Upper lobe of right lung (tissue), 1 donor: Measurements from ENCODE around the gene SLC18A3. TPM values are rescaled to one million over a fixed set of nuclear protein-coding genes. Genes with fewer than 3 reads are reported as not detected.

Experiments used
- ATAC-seq: fragments of 200-7000 bp; cut with Tn5 transposase; one replicate; pipeline ENCODE4 v1.9.1; 2020; ENCODE audit warnings: mild to moderate bottlenecking, moderate library complexity
- DNase-seq: peaks from one replicate; pipeline ENCODE4 v3.0.0-alpha.2; 2020
- H3K27ac ChIP-seq: fragments of 200-600 bp; one replicate; pipeline ENCODE4 v1.8.0; 2022
- H3K27me3 ChIP-seq: fragments of 200-600 bp; one replicate; pipeline ENCODE4 v1.8.0; 2022; ENCODE audit warnings: mild to moderate bottlenecking
- H3K36me3 ChIP-seq: fragments of 200-600 bp; one replicate; pipeline ENCODE4 v1.8.0; 2022
- H3K4me1 ChIP-seq: fragments of 200-600 bp; one replicate; pipeline ENCODE4 v1.8.0; 2022
- H3K4me3 ChIP-seq: fragments of 200-600 bp; one replicate; pipeline ENCODE4 v1.8.0; 2022; ENCODE audit warnings: mild to moderate bottlenecking
- H3K9me3 ChIP-seq: fragments of 200-600 bp; one replicate; pipeline ENCODE4 v1.8.0; 2022
- CTCF ChIP-seq: fragments of 200-600 bp; IDR thresholded peaks from one replicate; pipeline ENCODE4 v1.8.0; 2022; ENCODE audit warnings: antibody characterized with exemption
- intact Hi-C: fragments of 100-400 bp; cut with DNase I; formaldehyde crosslinking; loops from one replicate; pipeline ENCODE4 v1.11.0; 2022
- total RNA-seq: library from RNA; stranded (reverse); fragmentation: NEBNext Ultra II Directional; extraction: Animal tissue kit (Norgen Biotek cat#: 25700); gene quantifications from one replicate; pipeline ENCODE4 v1.2.1, GENCODE V29; 2021
- donor health status: DM: no; HTN: yes; CAD: no; lungs with severe emphysema.

SLC18A3 gene
- total RNA-seq, 1 donor from 2014 or later = not detected

DNA sequence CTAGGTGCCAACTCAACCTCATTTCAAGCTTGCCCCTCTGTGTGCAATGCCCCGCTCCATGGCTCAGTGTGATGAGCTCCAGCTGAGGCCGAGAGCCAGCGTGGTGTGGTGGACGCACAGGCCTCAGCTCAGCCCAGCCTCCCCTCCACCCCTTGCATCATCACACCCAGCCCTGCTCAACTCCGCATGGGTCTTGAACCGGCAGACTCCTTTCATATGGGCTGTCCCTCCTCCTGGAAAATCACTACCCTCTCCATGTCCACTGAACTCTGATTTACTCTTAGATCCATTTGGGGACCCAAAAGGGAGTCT, 16.6 kb upstream of the SLC18A3 start:
- DNase-seq (no peak), ATAC-seq (no peak)
- Histone ChIP-seq H3K27ac (no peak overlapping the region), H3K4me3 (no peak overlapping the region), H3K36me3 (no peaks in the 10 kb centered on the region), H3K4me1 (peaks cover 3% of the 10 kb centered on the region), H3K9me3 (no peaks in the 10 kb centered on the region), H3K27me3 (peaks cover 14% of the 10 kb centered on the region)
- intact Hi-C loops = no loop called here
- no peak for TF ChIP-seq CTCF

DNA sequence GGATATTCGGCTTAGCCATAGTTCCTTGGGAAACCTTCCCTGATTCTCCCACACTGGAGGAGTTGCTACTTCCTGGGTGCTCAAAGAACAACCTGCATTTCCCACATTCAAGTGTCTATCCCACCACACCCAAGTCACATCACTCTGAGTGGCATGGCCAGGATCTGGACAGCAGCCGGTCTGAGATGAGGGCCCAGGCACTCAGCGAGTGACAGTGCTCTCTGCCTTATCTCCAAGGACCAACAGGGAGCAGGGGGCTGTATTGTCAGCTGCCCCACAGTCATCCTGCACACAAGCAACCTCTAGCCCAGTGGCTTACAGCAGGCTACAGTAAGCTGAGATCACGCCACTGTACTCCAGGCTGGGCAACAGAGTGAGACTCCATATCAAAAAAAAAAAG, 16.1 kb upstream of the SLC18A3 start:
- intact Hi-C loops = no loop called here
- Histone ChIP-seq H3K27me3 (peaks cover 14% of the 10 kb centered on the region), H3K9me3 (no peaks in the 10 kb centered on the region), H3K4me1 (peaks cover 3% of the 10 kb centered on the region), H3K4me3 (no peak overlapping the region), H3K27ac (no peak overlapping the region), H3K36me3 (no peaks in the 10 kb centered on the region)
- no peak for DNase-seq
- no peak for ATAC-seq
- TF ChIP-seq CTCF = no peak

- intact Hi-C loops = no loop called here
- DNase-seq = no peak
- peak; percentile 68 for ATAC-seq
These were observed 15.5 kb upstream of the SLC18A3 start for GRCh38 chr10:49594594-49594993.

GRCh38 chr10:49595003-49595712, 15.0 kb upstream of the SLC18A3 start:
- intact Hi-C loops = no loop called here
- Histone ChIP-seq H3K9me3 (no peaks in the 10 kb centered on the region), H3K4me3 (no peak overlapping the region), H3K27me3 (peaks cover 14% of the 10 kb centered on the region), H3K36me3 (no peaks in the 10 kb centered on the region), H3K4me1 (peaks cover 3% of the 10 kb centered on the region), H3K27ac (no peak overlapping the region)
- no peak for ATAC-seq
- TF ChIP-seq CTCF = no peak
- no peak for DNase-seq

More at GRCh38 chr10:49594594-49594993, 15.5 kb upstream of the SLC18A3 start:
- H3K4me3 ChIP-seq = no peak overlapping the region
- H3K4me1 ChIP-seq = peaks cover 3% of the 10 kb centered on the region
- no peak overlapping the region for H3K27ac ChIP-seq
- H3K27me3 ChIP-seq = peaks cover 14% of the 10 kb centered on the region
- no peaks in the 10 kb centered on the region for H3K36me3 ChIP-seq
- TF ChIP-seq CTCF = peak; percentile 68
- no peaks in the 10 kb centered on the region for H3K9me3 ChIP-seq

- intact Hi-C loops = no loop called here
- H3K4me3 ChIP-seq = no peak overlapping the region
These were observed 14.2 kb upstream of the SLC18A3 start for GRCh38 chr10:49595713-49596492.

More at GRCh38 chr10:49595713-49596492, 14.2 kb upstream of the SLC18A3 start:
- DNase-seq (no peak), ATAC-seq (no peak)
- no peak for TF ChIP-seq CTCF
- H3K9me3 ChIP-seq = no peaks in the 10 kb centered on the region
- no peak overlapping the region for H3K27ac ChIP-seq
- H3K27me3 ChIP-seq = peaks cover 14% of the 10 kb centered on the region
- H3K36me3 ChIP-seq = no peaks in the 10 kb centered on the region
- H3K4me1 ChIP-seq = peaks cover 3% of the 10 kb centered on the region
